Stimulated activated CD4-positive, alpha-beta T cell treated with anti-CD3 and anti-CD28 coated beads, Interleukin-12 subunit alpha, Interleukin-12 subunit beta, amount 100 ng/mL, for 24 hours (primary cell): ENCODE data around the gene HYAL3.
A peak's percentile ranks its signal among the peaks of the same experiment; 100 is the strongest.

Source experiments
- DNase-seq, 2 experiments: peaks; one replicate each; pipeline ENCODE4 v3.0.0-alpha.2; 2020; ENCODE audit warnings: low read depth in 2 of 2

Gene HYAL3

DNA sequence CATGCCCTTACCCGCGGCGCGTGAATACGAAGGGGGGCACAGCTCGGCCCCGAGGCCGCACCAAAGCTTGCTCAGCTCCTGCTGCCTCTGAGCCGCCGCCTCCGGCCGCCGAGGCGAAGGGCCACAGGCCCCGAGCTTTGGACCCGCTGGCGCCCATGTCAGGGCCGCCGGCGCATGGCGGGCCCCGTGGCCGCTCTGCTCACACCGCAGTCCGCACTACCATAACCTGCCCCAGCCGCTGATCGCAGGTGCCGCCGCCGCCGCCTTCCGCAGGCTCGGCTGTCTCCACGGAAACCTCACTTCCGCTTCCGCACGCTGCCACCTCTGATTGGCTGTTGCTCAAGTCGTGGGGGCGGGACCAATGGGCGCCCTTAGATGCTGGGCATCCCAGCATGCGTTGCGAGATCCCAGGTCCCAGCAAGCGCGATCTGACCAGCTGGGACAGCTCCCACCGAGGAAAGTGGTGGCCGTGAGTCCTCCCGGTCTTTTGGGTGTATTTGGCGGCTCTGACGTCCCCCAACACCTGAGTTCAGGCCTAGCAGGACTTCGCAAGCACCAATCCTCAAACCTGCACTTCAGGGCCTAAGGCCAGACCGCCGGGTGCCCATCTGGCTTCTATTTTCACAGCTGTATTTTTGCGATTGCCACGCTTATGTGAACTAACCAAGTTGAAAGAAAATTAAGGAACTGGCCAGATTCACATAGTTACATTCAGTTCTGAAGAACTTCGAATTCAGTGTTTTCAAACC lies 28.9 kb upstream of the HYAL3 start, which contains the start of gene TUSC2:
TUSC2 (minus strand) TSS at position 281 of the 749 bp plus-strand sequence; CDS start at position 157, 124 bp downstream.
- DNase-seq: peak; percentile 87 to 96

DNA sequence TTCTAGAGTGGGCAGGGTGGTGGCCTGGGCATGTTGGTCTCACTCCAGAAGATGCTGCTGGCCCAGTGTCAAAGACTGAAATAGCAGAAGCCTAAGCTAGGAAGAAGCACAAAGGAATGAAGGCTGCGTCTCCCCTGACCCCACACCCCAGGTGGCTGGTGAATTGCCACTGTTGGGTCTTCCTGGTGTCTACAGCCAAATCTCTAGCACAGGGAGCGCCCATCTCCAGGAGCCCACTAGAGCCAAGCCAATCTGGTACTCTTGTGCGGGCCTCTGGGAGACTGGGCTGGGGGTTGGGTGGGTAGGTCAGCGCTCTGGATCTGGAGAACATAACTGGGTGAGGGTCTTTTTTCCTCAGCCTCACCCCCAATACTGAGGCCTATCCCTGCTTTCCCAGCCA lies 27.9 kb upstream of the HYAL3 start:
- no peak for DNase-seq

DNA sequence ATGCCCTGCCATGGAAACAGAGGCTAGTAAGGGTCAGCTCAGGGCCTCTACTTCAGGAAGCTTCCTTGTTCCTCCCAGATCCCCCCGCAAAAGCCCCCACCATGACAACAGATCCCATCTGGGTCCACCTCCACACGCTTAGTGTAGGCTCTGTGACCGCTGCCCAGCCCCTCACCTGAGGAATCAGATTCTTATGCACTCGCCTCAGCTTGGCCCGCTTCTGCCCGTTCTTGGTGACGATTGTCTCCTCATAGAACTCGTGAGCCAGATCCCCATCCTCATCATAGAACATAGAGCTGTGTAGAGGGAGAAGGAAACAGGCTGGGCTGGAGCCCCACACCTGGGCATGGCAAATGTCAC lies 27.0 kb upstream of the HYAL3 start:
- no peak for DNase-seq

DNA sequence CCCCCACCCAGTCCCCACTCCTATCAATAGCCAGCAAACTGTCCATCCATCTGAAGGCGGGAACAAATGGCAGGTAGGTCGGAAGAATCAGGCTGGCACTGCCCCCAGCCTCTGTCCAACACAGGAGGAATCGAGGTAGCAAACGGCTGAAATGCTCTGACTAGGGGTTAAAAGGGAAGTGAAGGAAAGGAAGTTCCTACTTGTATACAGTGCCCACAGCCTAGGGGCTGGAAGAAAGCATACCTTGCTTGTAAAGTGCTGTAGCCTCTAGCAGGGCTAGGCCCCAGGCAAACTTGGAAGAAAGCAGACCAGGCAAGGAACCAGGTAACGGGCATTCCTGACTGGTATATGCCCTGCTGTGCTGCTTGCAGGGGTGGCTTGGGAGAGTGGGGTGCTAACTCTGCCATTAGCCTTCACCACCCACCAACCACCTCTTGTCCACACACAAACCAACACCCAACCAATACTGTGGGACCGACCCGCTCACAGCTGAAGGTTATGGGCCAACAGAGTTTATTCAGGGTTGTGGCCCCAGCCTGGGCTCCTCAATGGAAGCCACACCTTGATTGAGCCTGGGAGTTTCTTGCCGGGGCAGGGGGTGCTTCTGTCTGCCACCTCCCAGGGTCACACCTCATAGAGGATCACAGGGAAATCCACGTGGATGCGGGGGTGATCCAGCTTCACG lies 26.4 kb upstream of the HYAL3 start:
- DNase-seq: no peak

DNA sequence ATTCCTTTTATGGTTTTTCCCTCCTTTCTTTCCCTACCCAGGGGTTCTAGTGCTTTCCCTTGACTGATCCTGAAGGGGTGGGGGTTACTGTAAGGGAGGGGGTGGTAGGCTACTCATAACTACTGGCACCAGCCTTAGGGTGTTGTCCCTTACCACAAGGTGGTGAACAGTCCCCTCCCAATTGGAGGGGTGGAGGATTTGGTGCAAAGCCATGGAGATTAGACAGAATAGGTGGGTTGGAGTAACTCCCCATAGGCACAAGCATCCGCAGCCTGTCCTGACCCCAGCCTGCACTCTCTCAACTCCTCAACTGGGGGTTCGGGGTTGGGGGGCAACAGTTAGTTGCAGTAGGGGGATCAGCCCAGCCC lies 25.9 kb upstream of the HYAL3 start:
- DNase-seq: no peak

DNA sequence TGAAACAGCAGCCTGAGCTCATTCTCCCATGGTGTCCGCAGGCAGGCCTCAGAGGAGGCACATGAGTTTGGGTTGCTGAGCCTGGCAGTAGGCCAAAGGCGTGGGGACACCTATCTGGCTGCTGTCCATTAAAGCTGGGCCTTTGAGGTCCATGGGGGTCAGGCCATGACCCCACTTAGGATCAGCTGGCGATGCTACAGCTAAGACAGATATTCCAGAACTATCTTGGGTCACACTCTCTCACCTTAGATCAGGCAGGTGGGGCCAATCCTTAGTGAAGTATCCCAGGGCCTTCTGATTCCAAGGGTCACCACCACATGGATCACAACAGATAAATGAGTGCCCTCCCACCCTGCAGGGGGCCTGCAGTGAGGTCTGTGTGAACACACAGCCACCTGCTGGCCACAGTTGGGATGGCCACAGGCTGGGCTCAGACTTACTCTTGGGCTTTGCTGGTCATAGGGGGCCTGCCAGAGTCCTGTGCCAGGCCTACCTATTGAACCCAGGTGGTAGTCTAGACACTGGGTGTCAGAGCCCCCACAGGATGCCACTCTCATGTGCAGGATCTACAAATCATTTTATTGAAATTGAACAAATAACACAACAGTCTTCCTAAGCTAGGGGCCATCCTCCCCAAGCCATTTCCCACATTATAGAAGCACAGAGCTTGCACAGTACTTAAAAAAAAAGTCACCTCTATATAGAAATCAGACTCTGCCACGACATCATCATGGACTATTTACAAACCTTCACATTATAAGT lies 25.3 kb upstream of the HYAL3 start:
- DNase-seq: peak in 1 of 2 experiments; percentile 49

DNA sequence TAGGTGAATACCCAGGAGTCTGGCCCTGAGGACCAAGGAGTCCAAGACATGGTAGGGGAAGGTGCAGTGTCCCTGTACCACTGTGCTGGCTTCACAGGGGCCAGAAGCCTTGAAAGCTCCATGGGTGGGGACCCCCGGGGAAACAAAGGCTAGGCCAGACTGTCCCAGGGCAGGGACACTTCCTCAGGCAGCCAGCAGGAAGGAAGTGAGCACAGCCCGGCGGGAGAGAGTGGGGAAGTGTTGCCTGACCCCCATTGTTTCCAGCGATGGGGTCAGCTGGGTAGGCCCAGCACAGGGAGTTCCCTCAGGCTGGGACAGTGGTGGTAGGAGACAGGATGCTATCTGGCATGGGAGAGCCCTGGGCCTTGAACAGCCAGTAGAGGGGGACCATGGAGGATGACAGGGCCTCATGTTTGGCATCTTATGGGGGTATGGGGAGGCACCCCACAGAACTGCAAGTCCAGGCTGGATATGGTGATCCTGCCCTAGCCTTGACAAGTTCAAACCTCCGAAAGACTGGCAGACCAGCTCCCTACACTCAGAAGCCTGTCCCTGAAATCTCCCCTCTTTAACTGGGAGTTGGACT lies 24.5 kb upstream of the HYAL3 start:
- no peak for DNase-seq

DNA sequence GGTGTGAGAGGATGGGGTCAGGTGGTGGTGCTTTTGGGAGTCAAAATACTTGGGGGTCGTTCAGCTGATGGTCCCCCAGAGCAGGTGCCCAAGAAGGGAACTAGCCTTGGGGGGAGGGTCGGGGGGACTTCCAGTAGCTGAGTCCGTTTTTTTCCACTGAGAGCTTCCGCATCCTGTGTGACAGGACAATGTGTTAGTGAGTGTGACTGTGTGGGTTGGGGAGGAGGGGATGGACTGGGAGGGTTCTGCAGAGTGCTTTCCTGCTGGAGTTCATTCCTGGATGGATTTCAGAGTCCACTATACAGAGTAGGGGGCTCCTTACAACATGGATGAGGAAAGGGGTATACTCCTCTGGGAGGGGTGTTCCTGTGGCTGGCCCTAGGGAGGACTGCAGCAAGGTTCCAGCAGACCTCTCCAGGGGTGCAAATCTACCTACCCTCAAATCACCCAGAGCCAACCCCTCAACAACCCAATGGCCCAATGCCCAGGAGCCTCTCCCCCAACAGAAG lies 23.9 kb upstream of the HYAL3 start:
- DNase-seq: no peak

DNA sequence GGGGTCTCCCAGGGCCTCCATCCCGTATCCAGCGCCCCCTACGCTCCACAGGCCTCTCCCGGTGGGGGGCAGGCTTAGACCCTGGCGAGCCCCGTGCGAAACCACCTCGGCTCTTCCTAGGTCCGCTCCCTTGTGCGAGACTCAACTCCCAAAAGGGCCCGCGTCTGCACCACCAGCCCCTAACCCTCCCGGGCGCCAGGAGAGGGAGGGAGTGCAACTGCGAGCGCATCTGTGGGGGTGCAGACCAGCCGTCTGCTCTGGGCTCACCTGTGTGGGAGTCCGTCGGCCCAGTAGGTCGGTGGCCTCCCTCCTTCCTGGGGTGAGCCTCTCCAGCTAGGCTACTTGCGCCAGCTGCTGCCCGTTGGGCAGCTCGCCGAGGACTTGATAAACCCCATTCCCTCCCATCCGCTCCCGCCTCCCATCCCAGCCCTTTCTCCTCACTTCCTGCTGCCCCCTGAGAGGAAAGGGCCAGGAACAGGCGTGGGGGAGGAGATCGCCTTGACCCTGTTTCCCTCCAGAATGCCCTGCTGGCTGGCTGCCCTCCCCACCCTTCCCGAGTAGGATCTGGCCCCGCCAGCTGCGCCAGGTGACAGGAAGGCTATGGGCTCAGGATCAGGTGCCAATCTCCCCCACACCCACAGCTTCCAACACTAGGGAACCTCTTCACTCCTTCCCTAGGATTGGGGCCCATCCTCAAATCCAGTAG lies 23.3 kb upstream of the HYAL3 start, which contains the start of gene HYAL2:
HYAL2 (minus strand) TSS at position 360 of the 706 bp plus-strand sequence. CDS start 2,256 bp downstream, outside the sequence.
- DNase-seq: no peak

DNA sequence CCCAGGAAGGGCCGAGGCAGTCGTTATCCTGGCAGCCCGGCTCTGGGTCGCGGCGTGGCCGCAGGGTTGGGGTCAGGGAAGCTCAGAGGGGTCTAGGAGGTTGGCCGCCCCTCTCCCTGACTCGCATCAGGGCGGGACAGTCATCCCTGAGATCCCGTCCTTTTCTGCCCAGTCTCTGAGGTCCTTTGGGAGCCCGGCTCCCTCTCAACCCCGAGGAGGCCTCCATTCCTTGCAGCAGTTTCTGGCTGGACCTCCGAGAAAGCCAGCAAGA lies 22.8 kb upstream of the HYAL3 start:
- DNase-seq: no peak

DNA sequence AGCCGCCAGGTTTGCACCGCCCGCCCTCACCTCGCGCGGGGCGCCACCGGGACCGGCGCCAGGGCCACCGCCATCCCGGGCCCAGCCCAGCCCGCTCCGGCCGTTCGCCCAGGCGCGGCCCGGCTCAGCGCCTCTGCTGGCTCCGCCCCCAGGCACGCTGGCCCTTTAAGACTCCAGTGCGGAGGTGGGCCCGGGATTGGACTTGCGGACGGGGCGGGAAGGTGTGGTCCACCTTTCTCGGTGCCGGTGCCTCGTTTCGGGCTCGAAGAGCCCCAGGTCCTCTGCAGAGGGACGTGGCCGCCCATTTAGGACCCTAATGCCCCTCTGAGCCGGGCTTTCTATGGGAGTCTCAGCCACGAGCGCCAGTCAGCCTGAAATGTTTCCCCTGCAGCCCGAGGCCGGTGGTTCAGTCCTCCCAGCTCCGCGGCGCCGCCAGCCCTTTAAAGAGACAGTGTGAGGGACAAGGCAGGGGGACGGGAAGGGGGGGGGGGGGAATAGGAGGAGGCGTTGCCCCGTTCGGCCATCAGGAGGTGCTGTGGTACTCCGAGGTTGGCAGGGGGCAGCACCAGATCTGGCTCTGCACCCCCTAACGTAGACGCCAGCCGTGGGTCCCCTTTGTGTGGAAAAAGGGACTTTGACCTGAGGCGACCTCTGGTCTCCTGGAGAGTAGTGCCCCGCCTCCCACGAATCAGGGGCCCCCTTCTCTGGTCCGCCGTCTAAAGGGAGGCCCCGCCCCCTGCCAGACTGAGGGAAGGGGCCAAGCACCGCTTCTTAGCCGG lies 22.3 kb upstream of the HYAL3 start:
- DNase-seq: peak; percentile 65 to 82

DNA sequence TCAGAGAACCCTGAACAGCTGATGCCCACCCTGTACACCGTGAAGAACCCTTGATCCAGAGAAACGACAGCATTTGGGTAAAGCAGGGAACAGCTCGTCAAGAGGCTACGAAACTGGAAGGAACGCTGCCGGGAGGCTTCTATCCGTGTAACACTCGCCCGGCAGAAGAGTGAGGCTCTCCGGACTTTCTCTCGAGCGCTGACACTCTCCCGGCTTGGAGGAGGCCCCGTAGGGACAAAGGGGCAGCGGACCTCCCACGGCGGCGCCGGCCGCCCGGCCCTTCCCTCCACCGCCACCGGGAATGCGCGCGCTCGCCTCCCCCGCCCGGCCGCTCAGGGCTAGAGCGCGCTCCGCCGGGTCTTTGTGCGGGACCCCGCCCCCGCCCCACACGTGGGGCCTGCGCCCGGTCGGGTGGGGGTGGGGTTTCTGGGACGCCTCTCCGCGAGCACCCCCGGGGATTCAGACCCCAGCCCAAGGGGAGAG lies 21.7 kb upstream of the HYAL3 start:
- peak in 1 of 2 experiments; percentile 41 for DNase-seq

DNA sequence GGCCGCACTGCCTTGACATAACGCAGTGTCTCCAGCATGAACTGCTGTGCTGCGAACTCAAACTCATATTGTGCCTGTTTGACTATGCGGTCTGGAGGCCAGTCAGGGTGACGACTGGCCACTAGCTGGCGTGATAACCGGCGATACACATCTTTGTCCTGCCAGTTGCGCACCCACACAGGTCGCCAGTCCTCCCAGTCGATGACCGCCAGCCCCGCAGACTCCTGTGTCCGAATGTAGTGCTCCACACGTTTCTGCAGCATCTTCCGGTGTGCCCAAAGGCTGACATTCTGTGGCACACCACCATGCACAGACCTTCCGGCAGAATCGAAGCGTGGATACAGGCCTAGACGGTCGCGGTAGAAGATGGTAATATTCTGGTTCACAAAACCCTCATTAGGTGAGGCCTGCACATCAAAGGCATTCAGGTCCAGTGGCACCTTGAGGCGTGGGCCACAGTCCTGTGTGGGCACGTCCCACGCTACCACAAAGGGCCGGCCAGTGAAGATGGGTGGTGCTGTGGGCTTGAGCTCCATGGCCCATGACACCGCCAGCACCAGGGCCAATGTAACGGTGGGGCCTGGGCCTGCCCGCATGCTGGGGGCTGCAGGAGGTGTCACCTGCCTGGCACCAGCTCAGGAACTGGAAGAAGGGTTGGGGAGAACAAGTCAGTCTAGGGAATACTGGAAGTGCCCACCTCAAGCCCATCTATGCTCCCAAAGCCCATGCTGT lies 20.9 kb upstream of the HYAL3 start:
- no peak for DNase-seq

DNA sequence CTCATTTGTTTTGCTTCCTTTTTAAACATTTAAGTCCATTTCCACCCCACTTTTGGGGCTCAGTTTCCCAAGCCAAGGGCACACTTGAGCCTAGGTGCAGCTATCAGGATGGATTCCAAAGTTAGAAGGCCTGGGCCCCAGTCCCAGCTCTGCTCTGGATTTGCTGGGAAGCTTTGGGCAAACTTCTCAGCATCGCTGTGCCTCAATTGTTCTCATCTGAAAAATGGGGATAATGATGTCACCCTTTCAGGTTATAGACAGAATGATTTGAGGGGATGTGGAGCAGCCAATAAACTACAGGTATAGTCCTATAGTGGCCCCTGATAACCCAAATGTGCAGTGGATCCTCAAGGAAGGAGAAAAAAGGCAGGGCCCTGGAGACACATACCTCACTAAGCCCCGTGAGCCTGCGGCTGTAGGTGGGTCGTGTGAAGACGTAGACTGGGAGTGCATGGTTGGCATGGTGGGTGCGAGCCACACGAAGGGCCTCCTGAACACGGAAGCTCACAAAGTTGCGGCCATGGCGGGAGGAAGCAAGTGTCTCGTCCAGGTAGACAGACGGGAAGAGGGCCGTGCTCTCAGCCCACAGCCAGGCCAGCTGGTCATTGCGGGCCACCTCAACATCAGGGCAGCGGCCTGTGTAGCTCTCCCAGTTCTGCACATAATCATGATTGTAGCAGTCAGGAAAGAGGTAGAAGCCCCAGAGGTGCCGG lies 20.1 kb upstream of the HYAL3 start:
- DNase-seq: no peak

DNA sequence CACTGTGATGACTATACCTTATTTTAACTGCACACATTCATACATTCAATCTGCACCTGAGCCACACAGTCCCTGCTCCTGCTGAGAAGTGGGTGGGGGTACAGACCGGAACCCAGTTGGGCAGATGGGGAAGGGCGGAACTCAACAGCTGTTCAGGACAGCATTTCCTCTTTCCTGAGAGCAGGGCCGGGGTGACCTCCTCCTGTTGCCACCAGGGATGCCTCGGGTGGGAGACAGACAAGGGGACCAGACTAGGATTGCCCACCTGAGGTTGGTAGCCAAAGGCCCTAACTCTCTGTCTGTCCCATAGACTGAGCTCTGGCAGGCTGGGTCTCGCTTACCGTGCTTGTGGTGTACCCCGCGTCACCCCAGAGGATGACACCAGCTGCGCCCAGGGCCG lies 19.4 kb upstream of the HYAL3 start:
- DNase-seq: no peak

DNA sequence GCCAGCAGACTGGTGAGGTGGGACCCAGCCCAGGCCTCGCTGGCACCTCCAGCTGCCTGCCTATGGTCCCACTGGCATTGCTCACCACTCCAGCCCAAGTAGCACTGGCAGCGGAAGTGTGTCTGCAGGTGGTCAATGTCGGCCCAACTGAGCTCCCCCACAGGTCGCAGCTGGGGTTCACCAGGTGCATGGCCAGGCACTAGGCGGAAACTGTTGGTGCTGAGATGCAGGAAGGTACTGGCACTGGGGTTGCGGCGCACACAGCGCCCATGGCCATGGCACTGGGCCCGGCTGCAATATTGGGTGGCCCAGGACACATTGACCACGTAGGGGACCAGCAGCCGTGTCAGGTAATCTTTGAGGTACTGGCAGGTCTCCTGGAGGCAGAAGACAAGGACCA lies 19.0 kb upstream of the HYAL3 start:
- DNase-seq: no peak

DNA sequence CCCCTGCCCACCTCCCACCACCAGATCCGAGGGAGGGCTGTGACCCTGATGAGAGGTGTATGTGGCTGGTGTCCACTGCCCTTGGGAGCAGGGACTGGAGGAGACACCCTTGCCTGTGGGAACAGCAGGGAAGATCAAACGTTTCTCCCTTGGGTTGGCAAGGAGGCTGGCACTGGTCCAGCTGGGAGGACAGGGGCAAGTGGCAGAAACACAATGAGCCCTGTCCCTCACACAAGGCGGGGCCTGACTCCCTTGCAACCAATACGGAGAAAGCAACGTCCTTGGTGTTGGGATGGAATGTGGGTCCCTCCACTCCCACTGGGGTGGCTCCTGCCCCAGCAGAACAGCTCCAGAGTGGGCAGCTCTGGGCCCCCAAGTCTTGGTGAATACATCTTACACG lies 18.1 kb upstream of the HYAL3 start:
- DNase-seq: no peak

DNA sequence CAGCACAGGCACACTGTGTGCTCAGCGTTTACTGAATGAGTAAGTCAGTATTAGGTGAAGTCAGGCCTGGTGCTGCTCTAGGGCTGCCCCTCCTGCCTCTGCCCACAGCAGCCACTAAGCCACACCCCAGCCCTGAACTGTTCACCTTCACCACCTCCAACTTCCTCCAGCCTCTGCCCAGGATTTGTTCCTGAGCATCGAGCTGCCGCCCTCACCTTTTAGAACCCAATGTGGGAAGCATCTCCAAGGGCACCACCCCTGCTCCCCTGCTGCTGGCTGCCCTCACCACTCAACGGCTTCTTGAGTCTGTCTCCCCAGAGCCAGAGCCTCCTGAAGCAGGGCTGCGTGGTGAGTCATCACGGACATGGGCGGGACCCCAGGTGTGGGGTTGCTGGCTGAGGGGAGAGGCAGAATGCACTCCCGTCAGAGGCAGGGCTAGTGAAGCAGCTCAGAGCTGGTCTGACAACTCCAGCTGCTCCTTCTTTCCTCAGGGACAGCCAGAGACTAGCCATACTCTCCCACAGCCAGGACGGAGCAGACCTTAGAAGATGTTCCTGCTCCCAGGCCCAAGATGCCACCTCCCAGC lies 17.5 kb upstream of the HYAL3 start:
- DNase-seq: no peak

DNA sequence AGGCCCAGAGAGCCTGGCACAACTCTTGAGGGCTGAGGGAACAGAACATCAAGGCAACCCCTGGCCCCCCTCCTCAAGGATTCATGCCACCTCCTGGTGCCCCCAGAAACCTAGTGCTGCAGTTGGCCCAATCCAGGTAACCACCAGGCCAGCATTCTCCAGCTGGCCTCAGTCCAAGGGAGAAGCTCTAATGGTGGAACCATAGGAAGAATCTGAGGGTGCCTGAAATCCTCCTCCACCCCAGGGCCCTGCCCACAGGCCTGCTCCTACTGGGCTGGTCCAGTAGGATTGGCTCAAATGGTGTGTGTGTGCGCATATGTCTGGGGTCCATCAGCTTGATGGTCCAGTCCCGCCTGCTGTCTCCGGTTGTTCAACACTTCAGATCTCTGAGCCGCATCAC lies 15.6 kb upstream of the HYAL3 start:
- no peak for DNase-seq
